SK-MEL-5 (cell line): ENCODE results near the gene FAM222A. TPM values are rescaled to one million over a fixed set of nuclear protein-coding genes. Genes with fewer than 3 reads are reported as not detected.

Source experiments
- DNase-seq: peaks from one replicate; pipeline ENCODE4 v3.0.0-alpha.2; 2016; ENCODE audit warnings: low read depth, low spot score
- in situ Hi-C: cut with HindIII; loops from 2 replicates; pipeline ENCODE4 v1.10.0; 2016; ENCODE audit warnings: low sequenced_read_pairs, high pct_unique_total_duplicates, low pct_unique_long_range_greater_than_20kb
- total RNA-seq: library from RNA; depleted of rRNA; stranded (reverse); fragments of >200 nt; shearing (Covaris generic); gene quantifications from 2 replicates; pipeline ENCODE4 v1.2.3, GENCODE V29; 2014

The FAM222A gene
- total RNA-seq, 1 experiment from 2014 or later, result 8.9 TPM

DNA sequence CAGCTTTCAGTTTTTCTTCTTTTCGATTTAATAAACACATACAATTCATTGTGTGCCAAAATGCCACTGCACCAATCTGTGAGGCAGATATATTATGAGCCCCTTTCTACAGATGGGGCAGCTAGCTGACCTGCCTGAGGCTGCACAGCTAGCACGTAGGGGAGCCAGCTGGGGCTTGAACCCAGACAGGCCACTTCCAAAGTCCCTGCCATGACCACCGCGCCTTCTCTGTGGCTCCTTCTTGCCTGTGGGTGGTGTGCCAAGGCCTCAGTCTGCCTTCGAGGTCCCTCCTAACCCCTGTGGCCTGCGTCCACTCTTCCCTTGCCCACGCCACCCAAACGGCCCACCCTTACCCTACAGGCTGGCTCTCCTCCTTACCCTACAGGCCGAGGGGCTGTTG, 16.2 kb downstream of the FAM222A start:
- in situ Hi-C loops, result no loop called here
- DNase-seq, result no peak

GRCh38 chr12:109730306-109731145, 16.9 kb downstream of the FAM222A start:
- in situ Hi-C loops, result no loop called here
- DNase-seq, result no peak

DNA sequence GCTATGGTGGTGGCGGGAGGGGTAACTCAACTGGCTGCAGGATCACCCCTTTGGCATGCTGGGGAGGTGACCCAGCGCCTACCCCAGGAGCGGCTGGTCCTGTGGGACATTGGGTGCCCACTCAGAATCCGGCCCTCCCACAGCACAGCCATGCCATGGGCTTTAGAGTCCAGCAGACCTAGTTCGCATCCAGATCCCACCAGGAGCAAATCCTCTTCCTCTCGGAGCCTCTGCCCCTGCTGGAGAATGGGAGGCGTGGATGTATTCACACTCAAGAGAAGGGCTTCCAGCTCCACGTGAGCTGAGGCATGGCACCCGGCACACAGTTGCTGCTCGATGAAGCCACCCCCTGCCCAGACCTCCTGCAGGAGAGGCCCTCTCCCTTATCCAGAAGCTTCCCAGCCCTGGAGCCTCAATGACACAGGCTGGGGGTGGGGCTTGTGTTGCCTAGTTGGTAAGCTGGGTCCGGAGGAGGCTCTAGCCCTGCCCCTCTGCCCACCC, 17.7 kb downstream of the FAM222A start:
- in situ Hi-C loops, result no loop called here
- no peak for DNase-seq

DNA sequence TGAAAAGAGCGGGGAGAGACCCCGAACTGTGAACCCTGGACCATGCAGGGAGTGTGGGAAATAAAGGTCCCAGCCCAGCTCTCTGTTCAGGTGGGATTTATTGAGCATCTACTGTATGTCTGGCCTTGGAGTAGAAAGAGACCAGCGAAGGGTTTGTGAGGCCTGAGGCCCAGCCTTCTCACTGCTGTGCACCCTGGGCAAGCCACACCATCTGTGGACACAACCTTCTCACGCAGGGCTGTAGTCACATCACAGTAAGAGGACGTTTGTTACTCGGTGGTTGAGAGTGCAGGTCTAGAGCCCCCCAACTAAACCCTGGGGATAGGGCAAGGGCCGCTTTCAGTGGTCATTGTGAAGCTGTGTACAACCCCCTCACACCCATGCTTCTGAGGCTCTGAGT, 18.2 kb downstream of the FAM222A start:
- no peak for DNase-seq
- in situ Hi-C loops, result no loop called here

GRCh38 chr12:109732321-109733305, 19.0 kb downstream of the FAM222A start:
- in situ Hi-C loops, result no loop called here
- no peak for DNase-seq

DNA sequence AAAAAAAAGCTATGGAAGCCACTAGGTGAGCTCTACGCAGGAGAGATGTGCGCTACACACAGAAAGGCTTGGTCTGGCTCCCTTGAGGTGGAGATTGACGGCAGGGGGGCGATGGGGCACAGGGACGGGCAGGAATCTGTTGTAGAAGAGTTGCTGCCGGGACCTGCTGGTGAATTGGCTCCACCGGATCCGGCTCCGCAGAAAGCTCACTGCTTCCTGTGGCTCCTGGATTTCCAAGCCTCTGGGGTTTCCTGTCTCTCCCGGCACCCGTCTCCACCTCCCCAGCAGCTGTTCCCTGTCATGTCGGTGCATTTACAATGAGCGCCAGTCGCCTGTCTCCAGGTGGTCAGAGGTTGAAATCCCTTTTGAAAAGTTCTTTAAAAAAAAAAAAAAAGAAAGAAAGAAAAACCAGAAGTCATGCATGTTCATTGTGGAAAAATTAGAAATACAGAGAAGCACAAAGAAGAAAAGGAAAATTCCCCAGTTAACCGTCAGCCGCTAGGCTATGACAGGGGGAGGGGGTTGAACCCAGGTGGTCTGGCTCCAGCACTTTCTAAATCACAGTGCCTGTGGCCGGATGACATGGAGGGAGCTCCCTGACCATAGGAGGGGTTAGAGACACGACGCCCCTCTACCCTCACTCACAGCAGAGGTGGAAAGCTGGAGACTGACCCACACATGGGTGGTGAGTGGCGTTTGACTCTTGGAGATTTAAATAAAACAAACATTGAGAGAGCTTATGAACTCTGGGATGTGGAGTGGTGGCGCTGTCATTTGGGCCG, 20.8 kb downstream of the FAM222A start:
- DNase-seq, result no peak
- in situ Hi-C loops, result no loop called here

DNA sequence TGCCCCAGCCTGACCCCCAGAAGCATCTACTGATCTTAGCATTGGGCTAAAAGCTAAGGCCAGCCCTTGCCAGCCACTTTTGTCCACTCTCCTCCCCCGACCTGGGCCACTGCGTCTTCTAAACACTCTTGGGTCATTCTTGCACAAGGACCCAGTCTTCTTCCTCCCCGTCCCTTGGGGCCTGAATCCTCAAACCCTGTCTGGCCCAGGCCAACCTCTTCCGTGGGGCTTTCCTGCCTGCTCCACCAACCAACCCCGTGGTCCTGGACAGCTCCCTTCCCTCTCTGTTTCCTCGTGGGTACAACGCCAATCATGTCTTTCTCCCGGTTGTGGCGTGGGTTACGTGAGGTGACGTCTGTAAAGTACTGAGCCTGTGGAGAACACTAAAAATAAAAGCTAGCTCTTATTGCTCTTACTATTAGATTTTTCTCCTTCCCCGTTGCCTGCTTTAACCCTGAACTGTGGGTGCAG, 21.5 kb downstream of the FAM222A start:
- DNase-seq, result no peak
- in situ Hi-C loops, result no loop called here

DNA sequence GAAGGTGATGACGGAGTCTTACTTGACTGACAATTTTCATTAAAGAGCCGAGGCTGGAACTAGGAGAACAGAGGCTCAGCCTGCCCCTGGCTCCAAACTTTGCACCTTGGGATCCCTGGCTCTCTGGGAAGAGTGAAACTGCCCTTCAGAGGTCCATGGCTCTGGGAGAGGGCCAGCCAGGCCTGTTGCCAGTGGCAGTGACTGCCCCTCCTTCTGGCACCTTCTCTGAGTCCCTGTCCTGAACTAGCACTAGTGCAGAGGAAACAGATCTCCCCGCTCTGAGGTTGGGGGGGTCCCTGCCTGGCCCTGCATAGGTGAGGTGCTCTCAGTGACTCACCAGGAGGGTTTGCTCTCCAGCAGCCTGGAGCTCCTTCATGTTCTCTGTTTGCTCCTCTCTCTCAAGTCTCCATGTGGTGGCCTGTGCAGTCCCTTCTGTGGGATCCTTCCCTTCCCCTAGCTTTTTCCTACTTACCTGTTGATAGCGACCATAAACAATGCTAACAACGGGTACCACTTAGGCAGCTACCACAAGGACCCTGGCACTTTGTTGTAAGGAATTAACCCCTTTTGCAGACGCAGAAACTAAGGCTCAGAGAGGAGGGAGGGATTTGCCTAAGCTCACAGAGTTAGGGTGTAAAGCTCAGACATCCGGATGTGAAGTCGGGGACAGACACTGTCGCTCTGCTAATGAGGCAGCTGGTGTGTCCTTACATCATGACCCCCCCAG, 22.4 kb downstream of the FAM222A start:
- in situ Hi-C loops, result no loop called here

GRCh38 chr12:109736552-109737108, 23.0 kb downstream of the FAM222A start:
- in situ Hi-C loops, result no loop called here
- DNase-seq, result no peak

More for the DNA sequence above, 22.4 kb downstream of the FAM222A start:
- DNase-seq, result no peak

- no peak for DNase-seq
- in situ Hi-C loops, result no loop called here
Measured at GRCh38 chr12:109737126-109737525, 23.5 kb downstream of the FAM222A start.

GRCh38 chr12:109737631-109738030, 24.0 kb downstream of the FAM222A start:
- no peak for DNase-seq
- in situ Hi-C loops, result no loop called here

DNA sequence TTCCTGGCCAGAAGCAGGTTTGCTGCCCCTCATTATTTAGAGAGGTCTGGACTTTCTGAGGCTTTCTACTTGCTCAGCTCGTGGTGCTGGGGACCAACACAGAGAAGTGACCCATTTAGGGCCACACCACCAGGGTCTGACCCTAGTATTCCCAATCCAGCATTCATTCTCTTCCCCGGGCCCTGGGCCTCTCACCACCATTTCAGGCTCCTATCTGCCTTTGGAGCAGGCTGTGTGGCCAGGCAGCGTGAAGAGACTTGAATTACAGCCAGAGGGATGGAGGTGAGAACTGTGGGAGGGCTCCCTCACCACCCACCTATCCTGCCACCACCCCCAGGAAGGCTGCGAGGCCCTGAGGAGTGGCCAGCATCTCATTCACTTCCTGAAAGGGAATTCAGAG, 24.6 kb downstream of the FAM222A start:
- no peak for DNase-seq
- in situ Hi-C loops, result no loop called here

DNA sequence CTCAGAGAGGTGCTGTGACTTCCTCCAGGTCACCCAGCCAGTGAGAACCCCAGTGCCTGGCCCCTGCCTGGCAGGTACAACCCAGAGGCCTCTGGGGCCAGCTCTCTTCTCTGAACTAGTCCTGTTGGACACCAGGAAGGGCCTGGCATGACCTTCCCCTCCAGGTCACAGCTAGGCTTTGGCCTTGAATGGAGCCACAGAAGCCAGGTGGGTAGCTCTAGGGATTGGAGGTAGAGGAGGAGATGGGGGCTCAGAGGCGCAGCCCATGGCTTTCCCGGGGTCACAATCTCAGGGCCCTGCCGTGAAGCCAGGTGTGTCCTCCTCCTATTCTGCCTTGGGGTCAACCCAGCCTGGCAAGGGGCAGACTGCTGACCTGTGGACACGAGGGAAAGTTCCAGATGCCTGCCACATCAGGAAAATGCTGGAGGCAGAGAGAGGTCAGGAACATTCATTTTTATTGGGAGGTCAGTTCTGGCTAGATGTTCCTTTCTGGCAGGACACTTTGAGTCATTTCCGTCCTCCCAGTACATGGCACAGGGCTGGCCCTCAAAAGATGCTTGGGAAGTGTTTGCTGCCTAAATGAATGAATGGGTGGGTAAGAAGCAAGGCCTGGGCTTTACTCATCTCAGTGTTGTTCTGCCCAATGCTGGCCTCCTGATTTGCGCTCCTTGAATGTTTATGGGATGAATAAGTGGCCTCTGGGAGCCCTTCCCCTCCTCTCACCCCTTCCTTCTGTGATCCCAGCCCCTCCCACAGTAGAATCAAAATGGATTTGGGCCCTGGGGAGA, 25.4 kb downstream of the FAM222A start:
- in situ Hi-C loops, result no loop called here
- no peak for DNase-seq

GRCh38 chr12:109739747-109740693, 26.4 kb downstream of the FAM222A start:
- in situ Hi-C loops, result no loop called here
- peak; percentile 50 for DNase-seq

DNA sequence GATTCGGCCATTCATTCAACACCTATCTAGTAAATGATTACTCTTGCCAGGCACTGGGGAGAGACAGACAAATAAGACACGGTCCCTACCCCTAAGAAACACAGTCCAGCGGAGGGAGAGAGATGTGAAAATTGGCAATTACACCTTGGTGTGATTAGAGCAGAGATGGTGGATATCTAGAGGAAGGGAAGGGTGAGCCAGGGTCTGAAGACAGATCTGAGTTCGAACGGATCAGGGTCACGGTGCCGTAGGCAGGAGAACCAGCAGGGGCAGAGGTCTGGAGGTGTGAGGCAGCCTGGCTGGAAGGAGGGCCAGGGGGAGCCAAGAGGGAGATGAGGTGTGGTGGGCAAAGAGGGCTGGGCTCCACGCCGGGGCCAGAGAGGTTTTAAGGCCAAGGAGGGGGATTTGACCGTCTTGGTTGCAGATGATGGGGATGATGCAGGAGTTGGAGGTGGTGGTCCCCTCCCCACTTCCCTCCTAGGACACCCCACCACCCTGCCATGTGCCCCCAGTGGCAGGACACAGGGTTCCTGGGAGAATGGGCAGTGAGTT, 27.1 kb downstream of the FAM222A start:
- in situ Hi-C loops, result no loop called here

More for the DNA sequence above, 27.1 kb downstream of the FAM222A start:
- no peak for DNase-seq
